Lower lobe of right lung (tissue), 2 donors: ENCODE data around the gene GPSM3. TPM values are rescaled to one million over a fixed set of nuclear protein-coding genes. Genes with fewer than 3 reads are reported as not detected.

Source experiments
- ATAC-seq, 2 donors: fragments of 200-7000 bp; cut with Tn5 transposase; one replicate each; pipeline ENCODE4 v1.9.1; 2020 to 2022; ENCODE audit warnings: mild to moderate bottlenecking in 2 of 2, moderate library complexity in 2 of 2
- DNase-seq: peaks from one replicate; pipeline ENCODE4 v3.0.0-alpha.2; 2020
- H3K27ac ChIP-seq: fragments of 200-600 bp; one replicate; pipeline ENCODE4 v1.8.0; 2022
- H3K27me3 ChIP-seq: fragments of 200-600 bp; one replicate; pipeline ENCODE4 v1.8.0; 2022; ENCODE audit warnings: low read depth
- H3K36me3 ChIP-seq: fragments of 200-600 bp; one replicate; pipeline ENCODE4 v1.8.0; 2022; ENCODE audit warnings: mild to moderate bottlenecking
- H3K4me1 ChIP-seq: fragments of 200-600 bp; one replicate; pipeline ENCODE4 v1.8.0; 2022
- H3K4me3 ChIP-seq: fragments of 200-600 bp; one replicate; pipeline ENCODE4 v1.8.0; 2022; ENCODE audit warnings: mild to moderate bottlenecking
- H3K9me3 ChIP-seq: fragments of 200-600 bp; one replicate; pipeline ENCODE4 v1.8.0; 2022
- CTCF ChIP-seq: fragments of 200-600 bp; IDR thresholded peaks from one replicate; pipeline ENCODE4 v1.8.0; 2022; ENCODE audit warnings: antibody characterized with exemption, mild to moderate bottlenecking
- intact Hi-C: fragments of 100-400 bp; cut with DNase I; formaldehyde crosslinking; loops from one replicate; pipeline ENCODE4 v1.11.0; 2022
- total RNA-seq: library from RNA; stranded (reverse); fragmentation: NEBNext Ultra II Directional; extraction: Animal tissue kit (Norgen Biotek cat#: 25700); gene quantifications from one replicate; pipeline ENCODE4 v1.2.1, GENCODE V29; 2021
- donor health status: DM: no; HTN: yes; CAD: no; lungs with severe emphysema.

The GPSM3 gene
- total RNA-seq, 1 donor from 2014 or later: 76.2 TPM

DNA sequence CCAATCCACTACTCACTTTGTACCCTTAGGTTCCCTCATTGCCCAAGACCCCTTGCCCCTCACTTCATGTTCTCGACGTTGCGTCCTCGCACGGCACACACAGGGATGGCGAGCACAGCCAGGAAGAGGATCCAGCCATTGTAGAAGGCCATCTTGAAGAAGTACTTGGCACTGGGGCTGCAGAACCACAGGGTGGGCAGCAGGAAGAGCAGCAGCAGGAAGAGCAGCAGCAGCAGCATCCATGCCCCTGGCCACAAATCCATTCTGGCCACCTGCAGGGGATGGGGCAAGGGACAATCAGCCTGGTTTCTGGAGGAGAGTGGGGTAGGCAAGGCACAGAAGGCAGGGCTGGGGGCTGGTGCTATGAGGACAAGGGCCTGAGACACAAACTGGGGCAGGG lies 21.2 kb downstream of the GPSM3 start:
- ATAC-seq (no peak), DNase-seq (no peak)
- intact Hi-C loops: no loop called here
- no peaks in the 10 kb centered on the region for H3K9me3 ChIP-seq
- peaks cover 46% of the 10 kb centered on the region for H3K36me3 ChIP-seq
- no peak for TF ChIP-seq CTCF
- H3K4me1 ChIP-seq: peaks cover 18% of the 10 kb centered on the region
- no peak overlapping the region for H3K4me3 ChIP-seq
- no peaks in the 10 kb centered on the region for H3K27me3 ChIP-seq
- no peak overlapping the region for H3K27ac ChIP-seq

- no peaks in the 10 kb centered on the region for H3K9me3 ChIP-seq
- H3K36me3 ChIP-seq: peaks cover 53% of the 10 kb centered on the region
- no peak overlapping the region for H3K4me3 ChIP-seq
- H3K4me1 ChIP-seq: peaks cover 14% of the 10 kb centered on the region
- H3K27ac ChIP-seq: no peak overlapping the region
- no peaks in the 10 kb centered on the region for H3K27me3 ChIP-seq
- DNase-seq (no peak), ATAC-seq (no peak)
- intact Hi-C loops: no loop called here
- no peak for TF ChIP-seq CTCF
Observed at GRCh38 chr6:32170294-32170693, 22.1 kb downstream of the GPSM3 start.

DNA sequence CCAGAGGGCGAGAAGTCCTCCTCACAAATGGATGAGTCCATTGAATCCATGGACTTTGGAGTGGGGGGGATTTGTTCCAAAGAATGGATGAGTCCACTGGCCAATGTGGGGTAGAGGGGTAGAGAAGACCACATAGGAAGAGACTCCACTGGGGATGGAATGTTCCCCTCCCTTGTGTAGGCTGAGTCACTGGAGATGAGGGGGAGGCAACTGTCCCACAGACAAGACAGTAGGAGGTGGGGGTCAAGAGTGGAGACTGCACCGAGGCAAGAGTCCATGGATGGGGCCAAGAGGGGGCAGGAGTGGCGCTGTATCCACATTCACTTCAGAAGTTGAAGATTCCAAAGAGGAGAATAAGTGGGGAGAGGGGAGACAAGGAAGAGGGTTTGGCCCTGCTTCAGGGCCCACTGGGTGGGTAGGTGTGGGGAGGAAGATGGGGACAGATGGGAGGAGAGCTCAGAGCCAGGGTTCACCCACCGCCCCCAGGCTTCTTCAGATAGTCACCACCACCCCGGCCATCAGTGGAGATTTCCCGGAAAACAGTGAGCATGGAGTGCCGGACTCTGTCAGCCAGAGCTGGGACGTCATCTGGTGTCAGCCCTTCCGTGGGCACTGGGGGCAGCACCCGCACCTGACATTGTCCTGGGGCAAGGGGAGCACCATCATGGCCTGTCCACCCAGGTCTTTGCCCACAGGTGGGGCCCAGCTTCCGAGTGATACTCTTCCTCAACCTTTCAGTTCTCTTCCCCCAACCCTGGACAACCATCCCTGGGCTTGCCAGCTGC lies 23.4 kb downstream of the GPSM3 start:
- Histone ChIP-seq H3K36me3 (peaks cover 53% of the 10 kb centered on the region), H3K27me3 (no peaks in the 10 kb centered on the region), H3K4me1 (peaks cover 3% of the 10 kb centered on the region), H3K27ac (no peak overlapping the region), H3K4me3 (no peak overlapping the region), H3K9me3 (no peaks in the 10 kb centered on the region)
- no peak for ATAC-seq
- intact Hi-C loops: no loop called here
- no peak for DNase-seq
- TF ChIP-seq CTCF: no peak

DNA sequence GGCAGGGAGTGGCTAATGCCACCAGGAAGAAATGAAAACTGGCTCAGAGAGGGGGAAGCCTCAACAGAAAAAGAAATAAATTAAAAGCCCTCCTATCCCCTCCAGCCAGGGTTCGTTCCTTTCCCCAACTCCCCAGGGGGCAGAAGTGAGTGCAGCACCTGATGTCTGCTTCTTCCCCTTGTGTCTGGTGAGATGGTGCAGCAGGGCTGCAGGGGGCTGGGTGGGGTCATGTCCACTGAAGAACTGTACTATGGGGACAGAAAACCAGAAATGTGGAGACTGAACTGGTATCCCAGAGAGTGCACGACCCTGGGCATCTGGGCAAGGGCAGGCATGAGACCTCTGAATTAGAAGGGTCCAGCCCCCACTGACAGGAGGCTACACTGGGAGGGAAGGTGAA lies 24.1 kb downstream of the GPSM3 start:
- H3K4me1 ChIP-seq: peaks cover under 1% of the 10 kb centered on the region
- no peak overlapping the region for H3K27ac ChIP-seq
- no peak overlapping the region for H3K4me3 ChIP-seq
- no peak for TF ChIP-seq CTCF
- ATAC-seq (no peak), DNase-seq (no peak)
- H3K27me3 ChIP-seq: no peaks in the 10 kb centered on the region
- intact Hi-C loops: no loop called here
- peaks cover 53% of the 10 kb centered on the region for H3K36me3 ChIP-seq
- H3K9me3 ChIP-seq: no peaks in the 10 kb centered on the region

GRCh38 chr6:32167761-32168262 lies 24.6 kb downstream of the GPSM3 start:
- Histone ChIP-seq H3K36me3 (peaks cover 53% of the 10 kb centered on the region), H3K27me3 (no peaks in the 10 kb centered on the region), H3K9me3 (no peaks in the 10 kb centered on the region), H3K4me1 (no peaks in the 10 kb centered on the region), H3K4me3 (no peak overlapping the region), H3K27ac (no peak overlapping the region)
- TF ChIP-seq CTCF: no peak
- ATAC-seq (no peak), DNase-seq (no peak)
- intact Hi-C loops: no loop called here
